HG02623 (cell line): Measurements from ENCODE around the gene DEFB129.
"Not testable (repeated sequence)": the region's sequence is repeated elsewhere in the genome, so short reads cannot be mapped to it uniquely, and the experiment has no call there.

Experiments
- ATAC-seq: cut with Tn5 transposase; IDR thresholded peaks from one replicate; pipeline ENCODE4 v1.9.1; 2021; ENCODE audit warnings: moderate library complexity; ENCODE audit not compliant: unreplicated experiment

The DEFB129 gene

GRCh38 chr20:252801-253200 is 25.7 kb downstream of the DEFB129 start:
- no peak for ATAC-seq

DNA sequence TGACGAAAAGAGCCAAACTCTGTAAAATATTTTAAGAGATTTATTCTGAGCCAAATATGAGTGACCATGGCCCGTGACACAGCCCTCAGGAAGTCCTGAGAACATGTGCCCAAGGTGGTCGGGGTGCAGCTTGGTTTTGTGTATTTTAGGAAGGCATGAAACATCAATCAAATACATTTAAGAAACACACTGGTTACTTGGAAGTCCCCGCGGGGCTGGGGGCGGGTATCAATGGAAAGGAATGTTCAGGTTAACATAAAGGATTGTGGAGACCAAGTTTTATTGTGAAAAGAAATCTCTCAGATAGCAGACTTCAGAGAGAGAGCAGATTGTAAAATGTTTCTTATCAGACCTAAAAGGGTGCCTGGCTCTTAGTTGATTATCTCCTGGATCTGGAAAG is 26.4 kb downstream of the DEFB129 start:
- not testable (repeated sequence) for ATAC-seq

- no peak for ATAC-seq
Measured at GRCh38 chr20:257419-257818, 30.4 kb downstream of the DEFB129 start, which contains the start of gene DEFB132. DEFB132 (plus strand) TSS chr20:257724; CDS start chr20:257779, 55 bp downstream.

DNA sequence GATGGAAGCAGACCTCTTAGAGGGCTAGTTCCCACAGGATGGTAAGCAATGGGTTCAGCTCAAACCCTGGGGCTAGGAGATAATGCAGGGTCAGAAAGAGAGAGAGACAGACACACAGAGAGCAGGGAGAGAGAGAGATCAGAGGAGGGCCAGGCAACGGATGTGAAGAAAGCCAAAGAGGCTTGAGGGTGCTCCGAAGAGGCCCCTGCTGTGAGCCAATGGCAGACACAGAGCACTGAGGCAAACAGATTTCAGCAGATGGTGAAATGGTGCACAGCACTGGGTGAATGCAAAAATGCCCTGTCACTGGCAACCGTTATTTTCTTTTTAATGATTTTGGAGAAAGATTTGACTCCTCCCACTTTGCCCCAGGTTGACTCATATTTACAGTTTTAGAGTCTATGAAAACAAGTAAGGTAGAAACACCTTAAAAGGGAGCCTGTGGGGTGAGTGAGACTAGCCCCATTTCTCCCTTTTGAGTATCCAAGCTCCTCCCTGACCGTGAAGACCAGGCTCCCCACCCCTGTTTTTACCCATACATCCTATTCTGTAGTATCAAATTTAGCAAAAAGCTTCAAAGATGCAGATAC is 31.3 kb downstream of the DEFB129 start:
- no peak for ATAC-seq

DNA sequence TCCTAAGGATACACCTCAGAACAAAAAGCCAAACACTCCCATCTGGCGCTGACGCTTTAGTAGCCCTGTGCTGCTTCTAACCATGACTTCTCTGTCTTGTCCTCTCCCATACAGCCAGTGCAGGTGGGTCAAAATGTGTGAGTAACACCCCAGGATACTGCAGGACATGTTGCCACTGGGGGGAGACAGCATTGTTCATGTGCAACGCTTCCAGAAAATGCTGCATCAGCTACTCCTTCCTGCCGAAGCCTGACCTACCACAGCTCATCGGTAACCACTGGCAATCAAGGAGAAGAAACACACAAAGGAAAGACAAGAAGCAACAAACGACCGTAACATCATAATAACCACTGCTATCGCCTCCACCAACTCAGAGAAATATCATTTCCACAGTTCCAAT is 31.9 kb downstream of the DEFB129 start:
- no peak for ATAC-seq

DNA sequence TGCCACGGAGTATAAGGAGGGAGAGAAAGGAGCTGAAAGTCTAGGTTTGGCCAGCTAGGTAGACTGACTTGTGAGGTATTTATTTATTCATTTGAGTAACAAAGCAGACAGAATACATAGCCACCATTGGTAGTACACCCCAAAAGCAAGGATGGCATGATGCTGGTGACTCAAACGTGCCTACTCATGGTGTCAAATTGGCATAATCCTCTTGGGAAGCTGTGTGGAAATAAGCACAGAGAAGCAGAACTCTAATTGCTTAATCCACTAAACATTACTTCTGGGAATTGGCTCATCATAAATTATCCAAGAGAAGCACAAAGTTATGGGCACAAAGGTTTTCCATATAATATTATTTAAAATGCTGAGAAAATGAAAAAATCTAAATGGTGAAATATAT is 32.9 kb downstream of the DEFB129 start:
- ATAC-seq, result no peak

DNA sequence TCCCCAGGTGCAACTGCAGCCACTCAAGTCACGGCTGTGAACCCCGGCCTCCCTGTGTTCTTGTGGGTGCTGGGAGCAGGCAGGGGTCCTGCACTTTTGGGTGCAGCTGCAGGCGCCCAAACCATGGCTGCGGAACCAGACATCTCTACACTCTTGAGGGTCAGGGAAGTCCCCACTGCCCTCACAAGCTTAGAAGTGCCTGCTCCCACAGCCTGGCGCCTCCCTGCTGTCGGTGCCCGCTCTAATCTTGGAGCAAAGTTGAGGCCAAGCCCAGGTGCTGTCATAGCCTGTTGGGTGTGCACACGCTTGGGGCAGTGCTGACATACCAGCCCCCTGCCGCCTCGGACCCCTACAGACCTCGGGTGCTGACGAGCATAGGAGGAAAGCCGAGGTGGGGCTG is 36.6 kb downstream of the DEFB129 start:
- no peak for ATAC-seq

- ATAC-seq, result peak; percentile 85
Measured at GRCh38 chr20:266596-267562, 39.8 kb downstream of the DEFB129 start.

DNA sequence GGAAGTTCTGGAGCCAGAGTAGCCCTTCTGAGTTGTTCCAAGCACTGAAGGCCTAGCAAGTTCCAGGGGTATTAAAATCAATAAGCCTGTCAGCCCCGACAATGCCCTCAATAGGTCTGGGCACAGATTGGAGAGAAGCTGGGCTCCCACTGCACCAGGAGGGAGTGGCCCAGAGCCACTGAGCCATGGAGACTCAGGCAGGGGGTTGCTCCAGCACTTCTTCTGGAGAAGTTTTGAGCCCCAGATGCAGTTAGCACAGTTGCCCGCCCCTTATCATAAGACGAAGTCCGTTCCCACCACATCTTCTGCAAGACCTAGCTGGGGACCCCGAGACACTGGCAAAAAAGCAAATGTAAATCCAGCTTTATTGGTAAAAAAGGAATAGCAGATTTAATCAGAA is 43.5 kb downstream of the DEFB129 start:
- ATAC-seq, result no peak

DNA sequence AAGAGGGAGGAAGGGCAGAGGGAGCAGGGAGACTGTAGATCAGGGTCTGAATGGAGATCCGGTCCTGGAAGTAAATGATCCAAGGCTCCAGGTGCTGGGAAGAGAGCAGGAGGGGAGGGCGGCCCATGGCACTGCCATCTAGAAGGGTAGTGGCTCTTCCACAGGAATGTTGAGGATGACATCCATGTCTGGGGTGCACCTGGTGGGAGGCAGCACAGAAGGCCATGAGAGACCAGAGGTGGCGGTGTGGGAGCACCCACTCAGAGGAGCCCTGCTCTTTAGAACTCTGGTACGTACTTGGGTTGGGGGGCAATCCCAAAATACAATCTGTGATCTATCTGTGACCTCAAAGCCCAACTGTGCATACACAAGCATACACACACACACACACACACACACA is 44.0 kb downstream of the DEFB129 start:
- no peak for ATAC-seq

DNA sequence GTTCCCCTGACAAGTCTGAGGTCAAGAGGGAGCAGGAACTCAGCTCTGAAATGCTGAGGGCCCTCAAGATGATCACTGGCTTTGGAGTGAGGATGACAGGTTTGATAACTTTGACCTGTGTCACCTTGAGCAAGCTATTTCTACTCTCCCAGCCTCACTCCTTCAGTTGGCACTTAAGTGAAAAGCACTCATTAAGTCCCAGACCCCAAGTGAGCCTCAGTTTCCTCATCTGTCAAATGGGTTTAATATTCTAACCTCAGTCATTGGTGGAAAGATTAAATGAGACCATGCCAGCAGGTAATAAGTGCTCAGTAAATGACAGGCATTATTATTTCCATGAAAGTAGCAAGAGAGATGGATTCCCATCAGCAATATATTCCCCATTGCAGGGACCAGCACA is 44.5 kb downstream of the DEFB129 start:
- no peak for ATAC-seq

DNA sequence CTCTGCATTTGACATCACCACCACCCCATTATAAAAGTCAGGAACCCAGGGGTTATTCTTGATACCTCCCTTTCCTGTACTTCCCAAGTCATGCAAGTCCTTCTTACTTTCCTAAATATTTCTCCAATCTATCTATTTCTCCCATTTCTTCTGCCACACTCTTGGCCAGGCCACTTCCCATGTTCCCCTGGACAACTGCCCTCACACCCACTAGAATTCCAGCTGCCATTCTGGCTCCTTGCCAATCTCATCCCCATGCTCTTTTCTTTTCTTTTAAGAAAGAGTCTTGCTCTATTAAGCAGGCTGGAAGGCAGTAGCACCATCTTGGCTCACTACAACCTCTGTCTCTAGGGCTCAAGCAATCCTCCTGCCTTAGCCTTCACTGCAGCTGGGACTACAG is 45.7 kb downstream of the DEFB129 start:
- ATAC-seq, result no peak

DNA sequence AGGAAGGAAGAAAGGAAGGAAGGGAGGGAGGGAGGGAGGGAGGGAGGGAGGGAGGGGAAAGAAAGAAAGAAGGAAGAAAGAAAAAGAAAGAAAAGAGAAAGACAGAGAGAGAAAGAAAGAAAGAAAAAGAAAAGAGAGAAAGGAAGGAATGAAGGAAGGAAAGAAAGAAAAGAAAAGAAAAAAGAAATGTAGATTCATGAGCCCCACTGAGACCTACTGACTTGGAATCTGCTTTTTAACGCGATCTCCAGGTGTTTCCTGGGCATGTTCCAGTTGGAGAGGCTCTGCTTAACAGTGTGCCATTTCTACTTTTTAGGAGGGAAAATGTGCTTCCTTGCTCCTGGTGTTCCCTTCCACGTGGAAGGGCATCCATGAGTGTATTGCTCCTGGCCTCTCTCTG is 46.8 kb downstream of the DEFB129 start:
- no peak for ATAC-seq

DNA sequence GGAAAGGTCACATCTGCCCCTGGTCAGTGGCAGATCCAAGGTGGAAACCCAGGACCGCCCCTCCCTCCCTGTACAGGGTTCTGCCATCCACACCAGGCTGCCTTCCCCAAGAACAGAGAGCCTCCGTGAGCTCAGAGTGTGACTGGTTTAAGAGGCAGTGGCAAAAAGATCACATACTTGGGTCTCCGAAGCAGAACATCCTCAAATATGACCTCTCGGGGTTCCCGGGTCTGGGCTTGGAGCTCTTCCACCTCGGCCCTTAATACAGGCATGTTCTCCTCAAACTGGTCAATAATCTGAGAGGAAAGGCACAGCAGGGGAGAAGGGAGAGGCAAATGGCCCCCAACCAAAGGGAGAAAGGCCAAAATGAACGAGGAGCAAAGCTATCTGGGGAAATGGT is 48.7 kb downstream of the DEFB129 start:
- ATAC-seq, result no peak

- ATAC-seq, result no peak
Measured at GRCh38 chr20:276620-277495, 49.8 kb downstream of the DEFB129 start.

GRCh38 chr20:277496-277781 is 50.4 kb downstream of the DEFB129 start:
- ATAC-seq, result no peak

DNA sequence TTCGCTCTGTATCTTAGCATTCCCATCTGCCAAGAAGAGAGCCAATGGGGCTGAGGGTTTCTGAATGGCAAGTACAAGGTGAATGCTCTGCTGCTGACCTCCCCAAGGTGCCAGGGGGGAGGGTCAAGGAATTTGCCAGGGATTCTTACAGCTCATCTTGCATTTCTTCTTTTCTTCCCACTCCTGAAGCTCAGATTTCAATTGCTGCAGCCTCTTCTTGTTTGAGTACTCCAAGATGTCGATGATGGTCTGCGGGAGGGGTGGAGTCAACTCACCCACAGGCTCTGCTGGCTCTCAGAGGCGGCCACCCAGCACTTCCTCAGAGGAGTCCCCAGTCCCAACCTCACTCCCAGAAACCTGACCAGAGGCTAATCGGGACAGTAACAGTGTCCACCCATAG is 51.1 kb downstream of the DEFB129 start:
- ATAC-seq, result no peak

DNA sequence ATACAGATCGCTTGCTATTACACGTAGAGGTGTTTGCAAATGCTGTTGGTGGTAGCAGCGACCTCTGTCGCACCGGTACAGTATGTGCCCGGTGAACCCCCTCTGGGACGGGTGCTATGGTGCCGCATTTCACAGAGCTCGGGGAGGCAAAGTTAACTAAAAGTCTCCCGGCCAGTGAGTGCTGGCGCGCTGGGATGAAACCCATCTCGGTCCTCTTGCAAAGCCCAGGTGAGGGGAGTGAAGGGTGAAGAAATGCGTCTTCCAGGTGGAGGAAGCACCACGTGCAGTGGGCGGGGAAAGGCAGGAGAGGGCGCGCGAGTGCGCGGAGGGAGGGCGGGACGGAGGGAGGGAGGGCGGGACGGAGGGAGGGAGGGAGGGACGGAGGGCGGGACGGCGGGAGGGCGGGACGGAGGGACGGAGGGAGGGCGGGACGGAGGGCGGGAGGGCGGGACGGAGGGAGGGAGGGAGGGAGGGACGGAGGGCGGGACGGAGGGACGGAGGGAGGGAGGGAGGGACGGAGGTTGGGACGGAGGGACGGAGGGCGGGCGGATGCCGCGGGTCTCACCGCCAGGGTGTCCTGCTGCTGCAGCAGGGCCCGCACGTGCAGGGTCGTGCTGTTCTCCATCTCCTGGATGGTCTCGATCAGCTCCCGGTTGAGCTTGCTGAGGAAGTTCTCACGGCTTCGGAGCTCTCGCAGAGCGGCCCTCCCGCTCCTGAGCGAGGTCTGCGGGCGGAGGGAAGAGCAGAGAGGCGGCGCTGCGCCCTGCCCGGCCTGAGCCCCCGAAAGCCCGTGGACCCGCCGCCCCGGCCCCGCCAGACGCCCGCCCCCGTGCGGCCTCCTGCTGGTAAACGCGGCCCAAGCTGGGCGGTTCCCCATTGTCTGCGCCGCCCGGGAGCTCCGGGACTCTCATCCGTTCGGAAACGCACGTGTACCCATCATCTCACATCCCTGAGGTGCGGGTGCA is 51.8 kb downstream of the DEFB129 start:
- no peak for ATAC-seq
